MM.1S (cell line): Measurements from ENCODE around the gene ANKH.
A peak's percentile ranks its signal among the peaks of the same experiment; 100 is the strongest.

Experiments
- DNase-seq: peaks from one replicate; pipeline ENCODE4 v3.0.0-alpha.2; 2015
- H2AFZ ChIP-seq: fragments of 300-600 bp; sonication (generic); 2 replicates; pipeline ENCODE4 v1.6.0; 2016; ENCODE audit warnings: antibody characterized with exemption, low read length
- H3F3A ChIP-seq: fragments of 300-600 bp; sonication (generic); 2 replicates; pipeline ENCODE4 v1.6.1; 2016; ENCODE audit warnings: mild to moderate bottlenecking, antibody characterized with exemption, low read length, moderate library complexity, mixed read lengths; ENCODE audit not compliant: insufficient read depth
- H3K27ac ChIP-seq: fragments of 300-600 bp; sonication (generic); 2 replicates; pipeline ENCODE4 v1.5.1; 2016; ENCODE audit warnings: mild to moderate bottlenecking, low read length
- H3K27me3 ChIP-seq: fragments of 300-600 bp; sonication (generic); replicated peaks from 2 replicates; pipeline ENCODE4 v1.6.0; 2016; ENCODE audit warnings: low read length; ENCODE audit not compliant: insufficient read depth
- H3K36me3 ChIP-seq: fragments of 300-600 bp; sonication (generic); replicated peaks from 2 replicates; pipeline ENCODE4 v1.6.1; 2016; ENCODE audit warnings: mild to moderate bottlenecking, low read length, mixed read lengths; ENCODE audit not compliant: insufficient read depth
- H3K4me1 ChIP-seq: fragments of 300-600 bp; sonication (generic); 2 replicates; pipeline ENCODE4 v1.6.1; 2016; ENCODE audit warnings: low read length, mixed read lengths
- H3K4me2 ChIP-seq: fragments of 300-600 bp; sonication (generic); 2 replicates; pipeline ENCODE4 v1.6.0; 2016; ENCODE audit warnings: low read depth, low read length
- H3K4me3 ChIP-seq: fragments of 300-600 bp; sonication (generic); 2 replicates; pipeline ENCODE4 v1.5.1; 2016; ENCODE audit warnings: low read length, mixed read lengths
- H3K79me2 ChIP-seq: fragments of 300-600 bp; sonication (generic); 2 replicates; pipeline ENCODE4 v1.6.1; 2016; ENCODE audit warnings: mixed run types, low read length, mixed read lengths
- H3K9ac ChIP-seq: fragments of 300-600 bp; sonication (generic); 2 replicates; pipeline ENCODE4 v1.6.1; 2016; ENCODE audit warnings: low read length, mixed read lengths
- H3K9me2 ChIP-seq: fragments of 300-600 bp; sonication (generic); replicated peaks from 2 replicates; pipeline ENCODE4 v1.6.1; 2016; ENCODE audit warnings: mild to moderate bottlenecking, low read length, mixed read lengths; ENCODE audit not compliant: insufficient read depth
- H3K9me3 ChIP-seq: fragments of 300-600 bp; sonication (generic); replicated peaks from 2 replicates; pipeline ENCODE4 v1.6.1; 2016; ENCODE audit warnings: mild to moderate bottlenecking, low read length, mixed read lengths; ENCODE audit not compliant: insufficient read depth
- H4K20me1 ChIP-seq: fragments of 300-600 bp; sonication (generic); 2 replicates; pipeline ENCODE4 v1.6.1; 2016; ENCODE audit warnings: mild to moderate bottlenecking, low read length, moderate library complexity, mixed read lengths; ENCODE audit not compliant: insufficient read depth
- CTCF ChIP-seq: fragments of 300-600 bp; sonication (generic); IDR thresholded peaks from 2 replicates; pipeline ENCODE4 v1.5.1; 2016; ENCODE audit warnings: antibody characterized with exemption, low read length, mixed read lengths
- EZH2 ChIP-seq: fragments of 300-600 bp; sonication (generic); optimal IDR thresholded peaks from 2 replicates; pipeline ENCODE3; 2017; ENCODE audit warnings: low read depth, mild to moderate bottlenecking, antibody characterized with exemption, low read length, mixed read lengths
- EZH2phosphoT487 ChIP-seq: fragments of 300-600 bp; sonication (generic); IDR thresholded peaks from 2 replicates; pipeline ENCODE4 v1.6.1; 2018; ENCODE audit warnings: antibody characterized with exemption, low read length

ANKH gene

GRCh38 chr5:14782591-14782990 lies 89.0 kb downstream of the ANKH start:
- Histone ChIP-seq H3K27ac (no peak overlapping the region), H2AFZ (no peak overlapping the region), H3K4me2 (no peak overlapping the region), H3K9me3 (no peaks in the 10 kb centered on the region), H3K4me1 (peaks cover 24% of the 10 kb centered on the region), H3K9ac (no peak overlapping the region), H3K36me3 (no peaks in the 10 kb centered on the region), H3K27me3 (no peaks in the 10 kb centered on the region), H3K9me2 (no peaks in the 10 kb centered on the region), H3K4me3 (no peak overlapping the region), H4K20me1 (no peaks in the 10 kb centered on the region), H3K79me2 (peaks cover 5% of the 10 kb centered on the region; the same call in 1 of the 2 replicates), H3F3A (peaks cover 3% of the 10 kb centered on the region; the same call in 1 of the 2 replicates)
- DNase-seq: no peak
- TF ChIP-seq CTCF (no peak), EZH2 (no peak), EZH2phosphoT487 (no peak)

- H3K9ac ChIP-seq: no peak overlapping the region
- H2AFZ ChIP-seq: no peak overlapping the region
- no peaks in the 10 kb centered on the region for H4K20me1 ChIP-seq
- H3K4me1 ChIP-seq: peaks cover 24% of the 10 kb centered on the region
- H3K79me2 ChIP-seq: peaks cover 5% of the 10 kb centered on the region; the same call in 1 of the 2 replicates
- no peaks in the 10 kb centered on the region for H3K27me3 ChIP-seq
- H3K27ac ChIP-seq: no peak overlapping the region
- no peak for TF ChIP-seq EZH2phosphoT487
- no peak for TF ChIP-seq EZH2
- no peak for TF ChIP-seq CTCF
- no peak for DNase-seq
- no peaks in the 10 kb centered on the region for H3K9me3 ChIP-seq
- H3F3A ChIP-seq: peaks cover 3% of the 10 kb centered on the region; the same call in 1 of the 2 replicates
- H3K9me2 ChIP-seq: no peaks in the 10 kb centered on the region
- no peak overlapping the region for H3K4me3 ChIP-seq
- H3K36me3 ChIP-seq: no peaks in the 10 kb centered on the region
- H3K4me2 ChIP-seq: peak overlapping the region; percentile 4; the same call in 1 of the 2 replicates
Measured at GRCh38 chr5:14781106-14781505, 90.5 kb downstream of the ANKH start.

GRCh38 chr5:14779975-14780374 lies 91.6 kb downstream of the ANKH start:
- Histone ChIP-seq H3K4me3 (no peak overlapping the region), H3K27ac (peak overlapping the region; percentile 4; the same call in 1 of the 2 replicates), H2AFZ (no peak overlapping the region), H3K27me3 (no peaks in the 10 kb centered on the region), H3K79me2 (peaks cover 5% of the 10 kb centered on the region; the same call in 1 of the 2 replicates), H3K9me3 (no peaks in the 10 kb centered on the region), H3K9me2 (no peaks in the 10 kb centered on the region), H3K4me2 (no peak overlapping the region; the same call in 1 of the 2 replicates), H3K9ac (no peak overlapping the region), H3F3A (peaks cover 3% of the 10 kb centered on the region; the same call in 1 of the 2 replicates), H4K20me1 (no peaks in the 10 kb centered on the region), H3K4me1 (peaks cover 24% of the 10 kb centered on the region), H3K36me3 (no peaks in the 10 kb centered on the region)
- no peak for TF ChIP-seq EZH2
- no peak for TF ChIP-seq EZH2phosphoT487
- no peak for DNase-seq

GRCh38 chr5:14778792-14779070 lies 92.8 kb downstream of the ANKH start:
- H3K4me3 ChIP-seq: no peak overlapping the region
- no peak overlapping the region for H3K4me2 ChIP-seq
- no peak overlapping the region for H3K9ac ChIP-seq
- peaks cover 24% of the 10 kb centered on the region for H3K4me1 ChIP-seq
- no peak overlapping the region for H3K27ac ChIP-seq
- TF ChIP-seq EZH2 (no peak), CTCF (no peak), EZH2phosphoT487 (no peak)
- H4K20me1 ChIP-seq: no peaks in the 10 kb centered on the region
- H2AFZ ChIP-seq: no peak overlapping the region
- no peaks in the 10 kb centered on the region for H3K9me2 ChIP-seq
- peaks cover 5% of the 10 kb centered on the region; the same call in 1 of the 2 replicates for H3K79me2 ChIP-seq
- no peaks in the 10 kb centered on the region for H3K9me3 ChIP-seq
- DNase-seq: no peak
- peaks cover 3% of the 10 kb centered on the region; the same call in 1 of the 2 replicates for H3F3A ChIP-seq
- H3K36me3 ChIP-seq: no peaks in the 10 kb centered on the region
- no peaks in the 10 kb centered on the region for H3K27me3 ChIP-seq
